Measurements from ENCODE around the gene DLEC1.

- no peak; the same call in 1 of the 2 replicates for TF ChIP-seq POLR2A (IDR thresholded peaks at IDR 0.05; ENCODE audit: low read depth, low read length)
- peak; percentile 45; the same call in 1 of the 2 replicates for TF ChIP-seq POLR2AphosphoS5 (IDR thresholded peaks at IDR 0.05; ENCODE audit: low read depth, low read length)
- TF ChIP-seq TAF1 (IDR thresholded peaks at IDR 0.05; ENCODE audit: borderline replicate concordance, low read depth, low read length) = no peak
Observed at GRCh38 chr3:38117748-38118420, 78.9 kb downstream of the DLEC1 start.

All from GM12892 (cell line).